ENCODE data around the gene XIRP2. TPM values are rescaled to one million over a fixed set of nuclear protein-coding genes. Genes with fewer than 3 reads are reported as not detected.

Gene XIRP2
- polyA plus RNA-seq, 1 experiment: not detected

- no peak for TF ChIP-seq CTCF (IDR thresholded peaks at IDR 0.05; ENCODE audit: insufficient read depth, low read depth, low read length)
- no peak for DNase-seq (ENCODE audit: low read depth)
- no peaks in the 10 kb centered on the region for H3K27me3 ChIP-seq (ENCODE audit: control insufficient read depth, insufficient read depth, low read length)
- CTCF ChIA-PET: no interaction called here
- POLR2A ChIA-PET: no interaction called here
- no peak overlapping the region for H3K4me3 ChIP-seq (ENCODE audit: low read depth, low read length)
- no peaks in the 10 kb centered on the region for H3K36me3 ChIP-seq (ENCODE audit: control insufficient read depth, insufficient read depth, low read length)
Measured at GRCh38 chr2:167151894-167152293, 263.6 kb downstream of the XIRP2 start.

GRCh38 chr2:167157523-167157922, 269.2 kb downstream of the XIRP2 start:
- Histone ChIP-seq H3K27me3 (ENCODE audit: control insufficient read depth, insufficient read depth, low read length) (no peaks in the 10 kb centered on the region), H3K36me3 (ENCODE audit: control insufficient read depth, insufficient read depth, low read length) (no peaks in the 10 kb centered on the region), H3K4me3 (ENCODE audit: low read depth, low read length) (no peak overlapping the region)
- ChIA-PET CTCF (interaction anchor here (0.5 kb wide), 1 partner anchor 1014 kb away, joined by 3 read pairs; no protein-coding TSS in a partner anchor), POLR2A (no interaction called here)
- DNase-seq (ENCODE audit: low read depth): no peak
- TF ChIP-seq CTCF (IDR thresholded peaks at IDR 0.05; ENCODE audit: insufficient read depth, low read depth, low read length): no peak

- ChIA-PET POLR2A (no interaction called here), CTCF (no interaction called here)
- Histone ChIP-seq H3K27me3 (ENCODE audit: control insufficient read depth, insufficient read depth, low read length) (no peaks in the 10 kb centered on the region), H3K36me3 (ENCODE audit: control insufficient read depth, insufficient read depth, low read length) (no peaks in the 10 kb centered on the region), H3K4me3 (ENCODE audit: low read depth, low read length) (no peak overlapping the region)
- TF ChIP-seq CTCF (IDR thresholded peaks at IDR 0.05; ENCODE audit: insufficient read depth, low read depth, low read length): no peak
- DNase-seq (ENCODE audit: low read depth): no peak
Measured at GRCh38 chr2:167177196-167177595, 288.9 kb downstream of the XIRP2 start.

GRCh38 chr2:167181134-167181533, 292.9 kb downstream of the XIRP2 start:
- TF ChIP-seq CTCF (IDR thresholded peaks at IDR 0.05; ENCODE audit: insufficient read depth, low read depth, low read length): no peak
- Histone ChIP-seq H3K4me3 (ENCODE audit: low read depth, low read length) (no peak overlapping the region), H3K36me3 (ENCODE audit: control insufficient read depth, insufficient read depth, low read length) (no peaks in the 10 kb centered on the region), H3K27me3 (ENCODE audit: control insufficient read depth, insufficient read depth, low read length) (no peaks in the 10 kb centered on the region)
- DNase-seq (ENCODE audit: low read depth): peak; percentile 25
- CTCF ChIA-PET: no interaction called here
- POLR2A ChIA-PET: no interaction called here

GRCh38 chr2:167181688-167182087, 293.4 kb downstream of the XIRP2 start:
- Histone ChIP-seq H3K4me3 (ENCODE audit: low read depth, low read length) (no peak overlapping the region), H3K36me3 (ENCODE audit: control insufficient read depth, insufficient read depth, low read length) (no peaks in the 10 kb centered on the region), H3K27me3 (ENCODE audit: control insufficient read depth, insufficient read depth, low read length) (no peaks in the 10 kb centered on the region)
- CTCF ChIA-PET: no interaction called here
- POLR2A ChIA-PET: no interaction called here
- no peak for TF ChIP-seq CTCF (IDR thresholded peaks at IDR 0.05; ENCODE audit: insufficient read depth, low read depth, low read length)
- no peak for DNase-seq (ENCODE audit: low read depth)
